HCT116 (cell line): Measurements from ENCODE around the gene BCAR1. TPM values are rescaled to one million over a fixed set of nuclear protein-coding genes. Genes with fewer than 3 reads are reported as not detected.

Experiments
- ATAC-seq: fragments of 200-7000 bp; cut with Tn5 transposase; 2 replicates; pipeline ENCODE4 v1.9.1; 2020; ENCODE audit warnings: mild to moderate bottlenecking, moderate library complexity
- BruUV-seq: library from RNA; stranded (reverse); fragments of 400-500 nt; replicated peaks from 2 replicates; lab custom pipeline; 2021; lab: Mats Ljungman, UMichigan
- CTCF ChIA-PET: fragments of 300-600 bp; sonication (Branson Sonifier 250); formaldehyde crosslinking; loops from one replicate; lab custom pipeline; 2021; ENCODE audit warnings: antibody characterized with exemption; lab: Charles Lee
- POLR2A ChIA-PET: fragments of 300-600, 350-600 bp; sonication (Branson Sonifier 250); formaldehyde crosslinking; loops from one replicate; lab custom pipeline; 2021; ENCODE audit warnings: antibody characterized with exemption; lab: Charles Lee
- RAD21 ChIA-PET, 2 experiments: fragments of 300-600 bp; sonication (Branson Sonifier 250); formaldehyde crosslinking; loops; one replicate each; lab custom pipeline; 2023; ENCODE audit warnings: low total read pairs in 2 of 2; ENCODE audit not compliant: uncharacterized antibody in 2 of 2, unreplicated experiment in 2 of 2, low non-redundant PET in 1 of 2; lab: Charles Lee
- DNase-seq: peaks from one replicate; pipeline ENCODE4 v3.0.0-alpha.2; 2010; ENCODE audit warnings: low read depth, low spot score
- H2AFZ ChIP-seq: fragments of 200-600 bp; shearing (Covaris generic), sonication (generic); 2 replicates; pipeline ENCODE4 v1.6.1; 2017; ENCODE audit warnings: low read depth, mixed run types, mixed read lengths, antibody characterized with exemption, low read length; ENCODE audit not compliant: poor library complexity, severe bottlenecking
- H3K27ac ChIP-seq: 2 replicates; pipeline ENCODE4 v1.5.1; 2012; ENCODE audit warnings: low read depth, low read length
- H3K27me3 ChIP-seq: fragments of 200-600 bp; sonication (generic); 2 replicates; pipeline ENCODE4 v1.6.1; 2016; ENCODE audit warnings: mixed run types, low read length, mixed read lengths; ENCODE audit not compliant: insufficient read depth
- H3K36me3 ChIP-seq, 2 experiments: fragments of 200-500 bp in 1 of 2; fragments of 200-600 bp in 1 of 2; sonication (Bioruptor generic) in 1 of 2; sonication (generic) in 1 of 2; 2 replicates each; pipeline versions ENCODE4 v1.5.1 to v1.6.1; 2014 to 2016; ENCODE audit warnings: low read length in 2 of 2, inconsistent platforms in 1 of 2, mixed read lengths in 1 of 2, mixed run types in 1 of 2; ENCODE audit not compliant: insufficient read depth in 2 of 2, control insufficient read depth in 1 of 2
- H3K4me1 ChIP-seq, 2 experiments: fragments of 200-600 bp in 1 of 2; sonication (generic) in 1 of 2; 2 replicates each; pipeline versions ENCODE4 v1.5.1 to v1.6.1; 2012 to 2017; ENCODE audit warnings: low read length in 2 of 2, inconsistent platforms in 1 of 2, mild to moderate bottlenecking in 1 of 2, mixed read lengths in 1 of 2, mixed run types in 1 of 2, moderate library complexity in 1 of 2; ENCODE audit not compliant: insufficient read depth in 2 of 2, control insufficient read depth in 1 of 2
- H3K4me2 ChIP-seq: fragments of 200-600 bp; sonication (generic); 2 replicates; pipeline ENCODE4 v1.6.1; 2017; ENCODE audit warnings: mixed run types, low read length, mixed read lengths
- H3K4me3 ChIP-seq, 2 experiments: fragments of 200-600 bp in 1 of 2; sonication (generic) in 1 of 2; replicated peaks in 1 of 2; 2 replicates each; pipeline ENCODE4 v1.5.1; 2011 to 2016; ENCODE audit warnings: low read length in 2 of 2, control low read depth in 1 of 2, low read depth in 1 of 2, mild to moderate bottlenecking in 1 of 2, mixed read lengths in 1 of 2, mixed run types in 1 of 2
- H3K79me2 ChIP-seq: fragments of 200-600 bp; sonication (generic); 2 replicates; pipeline ENCODE4 v1.6.1; 2017; ENCODE audit warnings: mild to moderate bottlenecking, mixed run types, low read length, moderate library complexity, mixed read lengths; ENCODE audit not compliant: insufficient read depth
- H3K9ac ChIP-seq: fragments of 200-600 bp; sonication (generic); 2 replicates; pipeline ENCODE4 v1.6.1; 2016; ENCODE audit warnings: low read length, mixed read lengths
- H3K9me2 ChIP-seq: fragments of 200-600 bp; sonication (generic), shearing (Covaris generic); 2 replicates; pipeline ENCODE4 v1.6.1; 2017; ENCODE audit warnings: mixed run types, mild to moderate bottlenecking, moderate library complexity; ENCODE audit not compliant: insufficient read depth
- H3K9me3 ChIP-seq, 2 experiments: fragments of 200-500 bp in 1 of 2; fragments of 200-600 bp in 1 of 2; sonication (Bioruptor generic) in 1 of 2; sonication (generic) in 1 of 2; 2 replicates each; pipeline ENCODE4 v1.6.1; 2014 to 2017; ENCODE audit warnings: low read length in 2 of 2, mixed read lengths in 2 of 2, inconsistent platforms in 1 of 2, low read depth in 1 of 2, mild to moderate bottlenecking in 1 of 2, mixed run types in 1 of 2, moderate library complexity in 1 of 2; ENCODE audit not compliant: control insufficient read depth in 1 of 2, insufficient read depth in 1 of 2
- H4K20me1 ChIP-seq: fragments of 200-600 bp; sonication (generic), shearing (Covaris generic); 2 replicates; pipeline ENCODE4 v1.6.1; 2017; ENCODE audit warnings: mixed run types, mild to moderate bottlenecking, moderate library complexity; ENCODE audit not compliant: insufficient read depth
- ATF3 ChIP-seq: IDR thresholded peaks from 2 replicates; pipeline ENCODE4 v1.6.1; 2012
- CBX3 ChIP-seq: IDR thresholded peaks from 2 replicates; pipeline ENCODE4 v1.6.1; 2012; ENCODE audit warnings: low read depth
- CEBPB ChIP-seq: IDR thresholded peaks from 2 replicates; pipeline ENCODE4 v1.6.1; 2012; ENCODE audit warnings: low read depth
- CTCF ChIP-seq, 3 experiments: fragments of 200-600 bp in 1 of 3; sonication (generic) in 1 of 3; IDR thresholded peaks in 2 of 3; conservative IDR thresholded peaks in 1 of 3; 2 replicates each; pipeline ENCODE4 v1.5.1; 2012 to 2017; ENCODE audit warnings: low read depth in 2 of 3, low read length in 2 of 3, antibody characterized with exemption in 1 of 3, borderline replicate concordance in 1 of 3, control low read depth in 1 of 3, mild to moderate bottlenecking in 1 of 3, mixed read lengths in 1 of 3, mixed run types in 1 of 3, moderate library complexity in 1 of 3; ENCODE audit not compliant: insufficient read depth in 1 of 3
- EGR1 ChIP-seq: IDR thresholded peaks from 2 replicates; pipeline ENCODE4 v1.6.1; 2012; ENCODE audit warnings: low read depth
- EZH2phosphoT487 ChIP-seq: fragments of 200-600 bp; IDR thresholded peaks from 2 replicates; pipeline ENCODE4 v1.6.1; 2018; ENCODE audit warnings: antibody characterized with exemption, borderline replicate concordance
- FOSL1 ChIP-seq: IDR thresholded peaks from 2 replicates; pipeline ENCODE4 v1.6.1; 2012; ENCODE audit warnings: low read depth
- MAX ChIP-seq: IDR thresholded peaks from 2 replicates; pipeline ENCODE4 v1.6.1; 2012
- POLR2AphosphoS5 ChIP-seq: IDR thresholded peaks from 2 replicates; pipeline ENCODE4 v1.6.1; 2011; ENCODE audit warnings: mild to moderate bottlenecking, low read depth, low read length, moderate library complexity
- RAD21 ChIP-seq: IDR thresholded peaks from 2 replicates; pipeline ENCODE4 v1.6.1; 2012; ENCODE audit warnings: low read depth, mild to moderate bottlenecking
- REST ChIP-seq: IDR thresholded peaks from 2 replicates; pipeline ENCODE4 v1.6.1; 2012; ENCODE audit warnings: low read depth
- SRF ChIP-seq: IDR thresholded peaks from 2 replicates; pipeline ENCODE4 v1.6.1; 2012; ENCODE audit warnings: low read depth
- TCF7L2 ChIP-seq: IDR thresholded peaks from 2 replicates; pipeline ENCODE4 v1.7.0; 2011; ENCODE audit warnings: borderline replicate concordance, inconsistent platforms; ENCODE audit not compliant: insufficient read depth, insufficient read length; ENCODE audit errors: extremely low read depth
- YY1 ChIP-seq: IDR thresholded peaks from 2 replicates; pipeline ENCODE4 v1.6.1; 2011; ENCODE audit warnings: low read length, low read depth, moderate library complexity, mild to moderate bottlenecking; ENCODE audit not compliant: insufficient replicate concordance; ENCODE audit errors: extremely low read depth
- ZBTB33 ChIP-seq: IDR thresholded peaks from 2 replicates; pipeline ENCODE4 v1.6.1; 2011; ENCODE audit warnings: mild to moderate bottlenecking, low read length, moderate library complexity; ENCODE audit not compliant: insufficient replicate concordance; ENCODE audit errors: extremely low read depth
- ZNF274 ChIP-seq: fragments of 200-500 bp; sonication (Bioruptor generic); IDR thresholded peaks from 2 replicates; pipeline ENCODE4 v1.6.1; 2014; ENCODE audit warnings: mild to moderate bottlenecking, low read depth, low read length, inconsistent platforms
- intact Hi-C: fragments of 100-400 bp; cut with micrococcal nuclease; formaldehyde crosslinking; loops from 2 replicates; pipeline ENCODE4 v1.10.0; 2022
- total RNA-seq: library from RNA; stranded (reverse); gene quantifications from one replicate; pipeline ENCODE4 v1.2.1, GENCODE V29; 2021; ENCODE audit not compliant: unreplicated experiment

The BCAR1 gene
- total RNA-seq, 1 experiment from 2014 or later, result 49.6 TPM

GRCh38 chr16:75203667-75204409 lies 47.6 kb downstream of the BCAR1 start:
- intact Hi-C loops, result no loop called here

More at GRCh38 chr16:75203667-75204409, 47.6 kb downstream of the BCAR1 start:
- Histone ChIP-seq H3K9me3 (no peaks in the 10 kb centered on the region), H3K4me1 (peaks cover 0 to 4% of the 10 kb centered on the region in 2 experiments; a peak in 1 of 4 replicates), H3K27ac (no peak overlapping the region), H3K9me2 (no peaks in the 10 kb centered on the region), H3K9ac (no peak overlapping the region), H3K4me2 (no peak overlapping the region), H2AFZ (no peak overlapping the region), H3K27me3 (no peaks in the 10 kb centered on the region), H3K79me2 (no peaks in the 10 kb centered on the region), H3K4me3 (no peak overlapping the region), H4K20me1 (no peaks in the 10 kb centered on the region), H3K36me3 (no peaks in the 10 kb centered on the region)
- RAD21 ChIA-PET, result no interaction called here
- DNase-seq (no peak), ATAC-seq (no peak)
- CTCF ChIA-PET, result no interaction called here
- no TSS peak for BruUV-seq
- POLR2A ChIA-PET, result no interaction called here
- TF ChIP-seq TCF7L2, result no peak
- no peak for TF ChIP-seq CBX3
- no peak for TF ChIP-seq CEBPB
- no peak for TF ChIP-seq ZNF274
- no peak for TF ChIP-seq EZH2phosphoT487
- no peak for TF ChIP-seq RAD21
- no peak for TF ChIP-seq CTCF (IDR thresholded peaks at IDR 0.05 in 2 of 3, conservative IDR thresholded peaks at IDR 0.05 in 1 of 3; ENCODE audit: borderline replicate concordance in 1 of 3, insufficient read depth in 1 of 3, low read depth in 2 of 3, low read length in 2 of 3)
- no peak for TF ChIP-seq REST
- TF ChIP-seq POLR2AphosphoS5, result no peak
- no peak for TF ChIP-seq FOSL1
- no peak for TF ChIP-seq YY1
- no peak for TF ChIP-seq ATF3
- no peak for TF ChIP-seq EGR1
- no peak for TF ChIP-seq SRF
- no peak for TF ChIP-seq ZBTB33
- no peak for TF ChIP-seq MAX
